ENCODE results near the gene FSHR.

DNA sequence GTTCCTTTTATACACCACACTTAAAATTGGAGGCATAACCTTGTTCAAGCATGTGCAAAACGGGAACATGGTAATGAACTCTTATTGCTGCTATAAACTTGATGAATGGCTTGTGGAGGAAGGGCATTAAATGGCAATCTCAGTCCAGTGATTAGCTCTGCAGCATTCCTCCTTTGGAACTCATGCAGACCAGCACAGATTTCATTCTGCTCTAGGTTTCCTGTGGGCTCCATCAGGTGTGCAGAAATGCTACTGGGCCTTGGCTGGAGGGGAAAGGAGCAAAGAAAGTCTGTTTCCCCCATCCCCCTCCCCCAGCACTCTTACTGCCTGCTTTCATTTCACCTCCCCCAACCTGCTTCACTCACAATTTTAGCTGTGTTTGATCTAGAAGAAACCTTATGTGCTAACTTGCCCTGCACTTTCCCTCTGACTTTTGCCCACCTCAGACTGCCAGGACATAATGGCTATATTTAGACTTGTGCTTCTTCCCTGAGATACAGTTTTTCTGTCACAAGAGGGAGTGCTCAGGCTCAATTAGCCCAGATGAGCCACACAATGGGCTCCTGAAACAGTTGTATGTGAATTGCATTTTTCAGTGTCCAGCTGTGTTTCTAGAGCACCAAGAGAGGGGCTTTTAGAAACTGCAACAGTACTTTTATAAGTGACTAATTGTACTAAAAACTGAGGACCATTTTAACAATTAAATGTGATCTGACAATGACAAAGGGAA lies 109.8 kb downstream of the FSHR start:
- TF ChIP-seq, protein P1, sequence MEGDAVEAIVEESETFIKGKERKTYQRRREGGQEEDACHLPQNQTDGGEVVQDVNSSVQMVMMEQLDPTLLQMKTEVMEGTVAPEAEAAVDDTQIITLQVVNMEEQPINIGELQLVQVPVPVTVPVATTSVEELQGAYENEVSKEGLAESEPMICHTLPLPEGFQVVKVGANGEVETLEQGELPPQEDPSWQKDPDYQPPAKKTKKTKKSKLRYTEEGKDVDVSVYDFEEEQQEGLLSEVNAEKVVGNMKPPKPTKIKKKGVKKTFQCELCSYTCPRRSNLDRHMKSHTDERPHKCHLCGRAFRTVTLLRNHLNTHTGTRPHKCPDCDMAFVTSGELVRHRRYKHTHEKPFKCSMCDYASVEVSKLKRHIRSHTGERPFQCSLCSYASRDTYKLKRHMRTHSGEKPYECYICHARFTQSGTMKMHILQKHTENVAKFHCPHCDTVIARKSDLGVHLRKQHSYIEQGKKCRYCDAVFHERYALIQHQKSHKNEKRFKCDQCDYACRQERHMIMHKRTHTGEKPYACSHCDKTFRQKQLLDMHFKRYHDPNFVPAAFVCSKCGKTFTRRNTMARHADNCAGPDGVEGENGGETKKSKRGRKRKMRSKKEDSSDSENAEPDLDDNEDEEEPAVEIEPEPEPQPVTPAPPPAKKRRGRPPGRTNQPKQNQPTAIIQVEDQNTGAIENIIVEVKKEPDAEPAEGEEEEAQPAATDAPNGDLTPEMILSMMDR (conservative IDR thresholded peaks at IDR 0.05; ENCODE audit: low read length) = peak; percentile 28; the same call in 1 of the 2 replicates
- no peak for TF ChIP-seq EZH2phosphoT487 (IDR thresholded peaks at IDR 0.05; ENCODE audit: borderline replicate concordance)
